Measurements from ENCODE around the gene ZNF444.

DNA sequence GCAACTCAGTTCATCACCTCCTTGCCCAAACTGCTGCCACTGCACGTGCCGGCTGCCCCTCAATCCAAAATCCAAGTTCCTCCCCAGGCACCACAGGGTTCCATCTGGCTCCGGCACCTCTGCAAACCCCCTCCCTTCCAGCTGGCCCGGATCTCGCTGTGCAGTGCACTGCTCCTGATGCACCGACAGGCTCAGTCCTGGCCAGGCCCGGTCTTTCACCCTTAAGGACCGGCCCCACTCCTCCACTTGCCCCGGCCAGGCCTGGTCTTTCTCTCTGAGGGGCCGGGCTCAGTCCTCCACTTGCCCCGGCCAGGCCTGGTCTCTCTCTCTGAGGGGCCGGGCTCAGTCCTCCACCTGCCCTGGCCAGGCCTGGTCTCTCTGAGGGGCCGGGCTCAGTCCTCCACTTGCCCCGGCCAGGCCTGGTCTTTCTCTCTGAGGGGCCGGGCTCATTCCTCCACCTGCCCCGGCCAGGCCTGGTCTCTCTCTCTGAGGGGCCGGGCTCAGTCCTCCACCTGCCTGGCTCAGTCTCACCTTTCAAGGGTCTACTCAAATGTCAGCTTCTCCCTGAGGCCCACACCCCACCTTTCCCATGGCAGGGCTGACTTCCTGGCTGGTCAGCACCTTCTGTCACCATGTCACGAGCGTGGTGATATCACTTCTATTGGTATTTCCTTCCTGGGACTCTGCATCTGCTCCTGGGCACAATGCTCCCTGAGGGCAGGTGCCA lies 26.9 kb upstream of the ZNF444 start:
- TF ChIP-seq, protein P1, sequence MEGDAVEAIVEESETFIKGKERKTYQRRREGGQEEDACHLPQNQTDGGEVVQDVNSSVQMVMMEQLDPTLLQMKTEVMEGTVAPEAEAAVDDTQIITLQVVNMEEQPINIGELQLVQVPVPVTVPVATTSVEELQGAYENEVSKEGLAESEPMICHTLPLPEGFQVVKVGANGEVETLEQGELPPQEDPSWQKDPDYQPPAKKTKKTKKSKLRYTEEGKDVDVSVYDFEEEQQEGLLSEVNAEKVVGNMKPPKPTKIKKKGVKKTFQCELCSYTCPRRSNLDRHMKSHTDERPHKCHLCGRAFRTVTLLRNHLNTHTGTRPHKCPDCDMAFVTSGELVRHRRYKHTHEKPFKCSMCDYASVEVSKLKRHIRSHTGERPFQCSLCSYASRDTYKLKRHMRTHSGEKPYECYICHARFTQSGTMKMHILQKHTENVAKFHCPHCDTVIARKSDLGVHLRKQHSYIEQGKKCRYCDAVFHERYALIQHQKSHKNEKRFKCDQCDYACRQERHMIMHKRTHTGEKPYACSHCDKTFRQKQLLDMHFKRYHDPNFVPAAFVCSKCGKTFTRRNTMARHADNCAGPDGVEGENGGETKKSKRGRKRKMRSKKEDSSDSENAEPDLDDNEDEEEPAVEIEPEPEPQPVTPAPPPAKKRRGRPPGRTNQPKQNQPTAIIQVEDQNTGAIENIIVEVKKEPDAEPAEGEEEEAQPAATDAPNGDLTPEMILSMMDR (IDR thresholded peaks at IDR 0.05 in 8 of 11, conservative IDR thresholded peaks at IDR 0.05 in 3 of 11): no peak
- no peak for TF ChIP-seq POLR2A (IDR thresholded peaks at IDR 0.05)
